ENCODE results near the gene ZNF200.
A peak's percentile ranks its signal among the peaks of the same experiment; 100 is the strongest.
"Not testable (repeated sequence)": the region's sequence is repeated elsewhere in the genome, so short reads cannot be mapped to it uniquely, and the experiment has no call there.

Gene ZNF200

DNA sequence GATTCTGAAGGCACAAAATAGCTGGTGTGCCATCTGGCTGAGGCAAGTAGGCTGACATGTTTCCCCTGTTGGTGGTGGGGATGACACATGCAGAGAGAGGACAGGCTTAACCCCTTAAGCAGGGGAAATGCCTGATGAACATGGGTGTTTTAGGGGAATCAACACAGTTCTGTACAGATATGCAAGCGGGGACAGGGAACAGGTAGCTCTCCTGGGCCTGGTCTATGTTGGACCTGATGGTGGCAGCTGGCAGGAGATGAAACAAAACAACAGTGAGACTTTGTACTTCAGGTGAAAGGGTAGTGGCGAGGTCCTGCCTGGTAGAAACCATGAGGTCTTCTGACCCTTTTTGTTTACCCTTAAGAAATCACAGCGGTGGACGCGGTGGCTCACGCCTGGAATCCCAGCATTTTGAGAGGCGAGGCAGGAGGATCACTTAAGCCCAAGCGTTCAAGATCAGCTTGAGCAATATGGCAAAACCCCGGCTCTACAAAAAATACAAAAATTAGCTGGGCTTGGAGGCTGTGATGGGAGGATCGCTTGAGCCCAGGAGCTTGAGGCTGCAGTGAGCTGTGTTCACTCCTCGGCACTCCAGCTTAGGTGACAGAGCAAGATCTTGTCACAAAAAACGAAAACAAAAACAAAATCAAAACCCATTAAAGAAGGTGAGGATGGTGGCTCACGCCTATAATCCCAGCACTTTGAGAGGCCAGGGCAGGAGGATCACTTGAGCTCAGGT, 36.5 kb downstream of the ZNF200 start:
- DNase-seq = no peak

- not testable (repeated sequence) for DNase-seq
These were observed 37.1 kb downstream of the ZNF200 start for GRCh38 chr16:3197694-3198333.

DNA sequence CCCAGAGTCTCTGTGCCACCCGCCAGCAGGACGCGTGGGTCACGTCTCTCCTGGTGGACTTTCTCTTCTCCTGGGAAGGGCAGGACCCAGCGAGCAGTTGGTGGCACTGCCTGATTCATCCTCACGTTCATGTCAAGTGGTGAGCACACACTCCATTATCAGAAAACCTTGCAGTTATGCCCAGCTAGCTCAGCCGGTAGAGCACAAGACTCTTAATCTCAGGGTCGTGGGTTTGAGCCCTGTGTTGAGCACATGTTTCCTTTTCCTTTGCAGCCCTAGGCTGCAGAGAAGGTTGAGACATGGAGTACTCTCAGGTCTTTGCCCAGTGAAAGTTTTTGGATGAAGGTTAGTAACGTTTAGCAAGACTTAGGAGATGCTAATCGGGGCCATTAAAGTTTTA, 39.0 kb downstream of the ZNF200 start:
- DNase-seq = no peak

DNA sequence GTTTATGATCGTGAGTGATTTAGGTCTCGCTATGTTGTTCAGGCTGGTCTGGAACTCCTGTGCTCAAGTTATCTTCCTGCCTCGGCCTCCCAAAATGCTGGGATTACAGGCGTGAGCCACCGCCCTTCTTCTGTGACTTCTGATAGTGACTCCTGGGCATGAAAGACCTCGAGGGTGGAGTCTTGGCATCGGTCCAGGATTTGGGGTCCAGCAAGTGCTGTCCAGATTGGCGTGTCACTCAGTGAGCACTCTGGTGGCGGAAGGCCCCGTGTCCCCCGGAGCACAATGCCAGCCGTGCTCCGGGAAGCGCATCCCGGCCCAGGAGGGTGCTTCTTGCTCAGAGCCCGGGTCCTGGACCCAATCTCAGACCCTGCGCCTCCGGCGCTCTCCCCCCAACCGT, 40.2 kb downstream of the ZNF200 start:
- no peak for DNase-seq

- DNase-seq = no peak
These were observed 41.4 kb downstream of the ZNF200 start for GRCh38 chr16:3193221-3194212.

DNA sequence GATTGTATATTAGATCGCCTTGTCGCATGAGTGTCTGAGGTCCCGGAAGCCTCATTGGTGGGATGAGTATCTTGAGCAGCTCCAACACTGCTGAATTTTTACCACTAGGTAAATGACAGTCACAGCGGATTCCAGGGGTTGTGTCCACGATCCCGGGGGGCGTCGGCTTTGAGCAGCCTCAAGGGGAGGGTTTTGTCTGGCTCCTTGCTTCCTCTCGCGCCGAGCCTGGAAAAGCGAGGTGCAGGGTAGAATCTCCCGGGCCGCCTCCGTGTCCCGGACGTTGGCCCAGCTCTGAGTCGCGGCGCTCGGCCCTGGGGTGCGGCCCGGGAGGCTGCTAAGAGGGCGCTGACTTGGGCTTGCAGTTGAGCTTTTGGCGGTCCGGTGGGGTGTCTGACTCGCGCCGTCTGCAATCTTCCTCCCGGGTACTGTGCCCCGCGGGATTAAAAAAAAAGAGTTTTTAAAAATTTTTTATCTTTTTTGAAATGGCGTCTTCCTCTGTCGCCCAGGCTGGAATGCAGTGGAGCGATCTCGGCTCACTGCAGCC, 42.4 kb downstream of the ZNF200 start:
- no peak for DNase-seq

DNA sequence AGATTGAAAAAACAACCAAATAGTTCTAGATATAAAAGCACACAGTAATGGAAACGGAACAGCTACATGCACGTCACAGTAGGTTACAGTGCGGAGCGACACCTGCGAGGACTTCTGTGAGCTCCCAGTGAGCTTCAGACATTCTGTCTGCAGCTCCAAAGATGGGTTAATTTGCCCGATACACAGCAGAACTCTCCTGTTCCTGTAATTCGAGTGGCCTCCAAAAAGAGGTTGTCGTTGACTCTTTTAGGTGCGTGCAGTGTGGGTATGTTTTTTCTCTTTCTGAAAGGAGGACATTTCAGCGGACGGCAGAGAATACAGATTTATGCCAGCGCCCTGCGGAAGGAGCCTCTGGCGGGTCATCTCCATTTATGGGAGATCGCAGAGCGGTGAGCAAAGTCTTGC, 44.0 kb downstream of the ZNF200 start:
- no peak for DNase-seq

GRCh38 chr16:3189869-3190268, 45.1 kb downstream of the ZNF200 start:
- no peak for DNase-seq

DNA sequence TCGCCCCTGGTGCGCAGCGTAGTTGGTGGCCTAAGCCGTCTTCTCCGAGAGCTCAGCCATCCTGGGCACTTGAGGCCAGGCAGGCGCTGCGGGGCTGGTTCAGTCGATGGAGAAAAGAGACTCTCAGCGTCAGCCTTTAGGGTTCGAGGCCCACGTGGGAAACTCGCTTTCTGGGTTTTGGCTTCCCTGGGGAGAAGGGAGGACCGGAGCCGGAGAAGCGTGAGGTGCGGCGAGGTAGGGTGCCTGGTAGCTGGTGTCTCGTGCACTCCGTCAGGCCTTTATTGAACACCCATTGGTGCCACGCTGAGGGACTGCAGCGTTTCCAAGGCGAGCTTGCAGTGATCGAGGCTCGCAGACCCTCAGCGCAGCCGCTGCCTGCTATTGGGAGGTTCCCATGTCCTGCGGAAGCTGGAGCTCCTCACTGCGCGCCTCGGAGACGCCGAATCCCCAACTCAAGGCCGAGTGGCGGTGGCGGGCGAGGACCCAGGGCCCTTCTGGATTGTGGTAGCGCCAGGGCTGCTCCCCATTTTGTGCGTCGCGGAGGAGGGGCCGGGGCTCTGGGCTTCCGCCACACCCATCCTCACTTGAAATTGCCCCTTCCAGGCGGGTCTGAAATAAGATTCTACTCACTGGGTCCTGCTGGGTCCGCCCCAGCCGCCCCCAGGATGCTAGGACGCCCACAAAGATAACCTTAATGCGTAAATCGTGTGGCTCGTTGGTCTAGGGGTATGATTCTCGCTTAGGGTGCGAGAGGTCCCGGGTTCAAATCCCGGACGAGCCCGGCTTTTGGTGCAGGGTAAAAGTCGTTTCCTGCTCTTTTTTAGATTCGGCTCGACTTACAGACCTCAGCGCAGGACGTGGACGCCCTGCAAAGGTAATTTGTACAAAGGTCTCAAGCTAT, 45.8 kb downstream of the ZNF200 start:
- peak in 2 of 3 donors; percentile 23 to 50 for DNase-seq

GRCh38 chr16:3188675-3188924, 46.4 kb downstream of the ZNF200 start:
- no peak for DNase-seq

DNA sequence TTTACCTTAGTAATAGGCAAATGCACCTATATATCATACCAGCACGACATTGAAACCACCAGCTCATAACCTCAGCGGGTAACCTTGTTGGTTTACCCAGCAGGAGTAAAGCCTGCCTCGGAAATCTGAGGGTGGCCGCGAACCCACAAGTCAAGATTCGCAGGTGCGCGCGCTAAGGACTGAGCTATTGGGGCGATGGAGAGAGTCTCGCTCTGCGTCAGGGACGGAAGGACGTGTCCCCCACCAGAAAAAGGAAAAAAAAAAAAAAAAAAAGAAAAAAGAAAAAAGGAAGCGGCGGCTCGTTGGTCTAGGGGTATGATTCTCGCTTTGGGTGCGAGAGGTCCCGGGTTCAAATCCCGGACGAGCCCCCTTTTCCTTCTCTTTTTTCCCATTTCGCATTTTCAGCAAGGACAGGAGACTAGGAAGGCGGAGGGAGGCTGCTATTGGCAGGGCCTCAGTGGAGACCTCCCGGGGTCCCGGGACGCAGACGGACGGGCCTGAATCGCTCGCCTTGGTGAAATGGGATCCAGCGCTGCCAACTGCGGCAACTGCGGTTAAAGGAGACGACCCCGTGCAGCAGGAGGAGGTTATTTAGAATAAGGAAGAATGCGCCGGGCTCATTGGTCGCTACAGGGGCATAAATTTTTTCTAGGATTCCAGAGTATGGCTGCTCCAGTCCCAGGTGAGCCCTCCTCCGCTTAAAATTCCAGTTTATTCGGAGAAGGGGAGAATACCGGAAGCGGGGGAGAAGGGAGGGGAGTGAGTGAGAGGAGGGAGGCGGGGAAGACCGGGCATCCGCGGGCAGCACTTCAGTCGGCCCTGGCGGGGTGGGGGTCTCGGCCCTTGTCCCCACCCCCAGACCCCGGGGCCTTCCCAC, 46.9 kb downstream of the ZNF200 start, which contains the start of gene OR1F1:
TSS of gene OR1F1 (plus strand) at position 407 of the 877 bp plus-strand sequence.
- DNase-seq = peak in 2 of 3 donors; percentile 19 to 26

DNA sequence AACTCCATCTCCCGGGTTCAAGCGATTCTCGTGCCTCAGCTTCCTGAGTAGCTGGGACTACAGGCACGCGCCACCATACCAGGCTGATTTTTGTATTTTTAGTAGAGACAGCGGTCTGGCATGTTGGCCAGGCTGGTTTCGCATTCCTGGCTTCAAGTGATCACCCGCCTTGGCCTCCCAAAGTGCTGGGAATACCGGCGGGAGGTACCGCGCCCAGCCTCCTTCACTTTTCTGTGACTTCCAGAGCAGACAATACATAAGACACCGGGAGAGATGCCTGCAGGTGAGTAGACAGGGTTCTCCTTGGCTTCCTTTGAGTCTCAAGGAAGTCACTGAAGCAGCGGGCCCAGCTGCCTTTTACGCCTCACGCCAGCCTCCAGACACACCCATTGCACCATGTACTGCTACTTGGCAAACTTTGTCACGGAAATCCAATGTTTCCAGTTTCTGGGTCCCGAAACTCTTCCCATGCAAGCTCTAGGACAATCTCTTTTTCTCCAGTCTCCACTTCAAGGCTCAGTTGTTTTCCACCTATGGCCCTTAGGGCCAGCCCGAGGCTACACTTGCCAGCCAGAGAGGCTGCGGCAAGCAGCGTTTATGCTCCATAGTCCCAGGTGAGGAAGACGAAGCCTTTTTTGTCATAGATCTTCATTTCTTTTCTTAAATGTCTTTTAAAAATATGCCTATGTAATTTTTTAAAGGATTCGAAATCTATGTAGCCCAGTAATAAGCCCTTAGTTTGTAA, 47.8 kb downstream of the ZNF200 start:
- no peak for DNase-seq

DNA sequence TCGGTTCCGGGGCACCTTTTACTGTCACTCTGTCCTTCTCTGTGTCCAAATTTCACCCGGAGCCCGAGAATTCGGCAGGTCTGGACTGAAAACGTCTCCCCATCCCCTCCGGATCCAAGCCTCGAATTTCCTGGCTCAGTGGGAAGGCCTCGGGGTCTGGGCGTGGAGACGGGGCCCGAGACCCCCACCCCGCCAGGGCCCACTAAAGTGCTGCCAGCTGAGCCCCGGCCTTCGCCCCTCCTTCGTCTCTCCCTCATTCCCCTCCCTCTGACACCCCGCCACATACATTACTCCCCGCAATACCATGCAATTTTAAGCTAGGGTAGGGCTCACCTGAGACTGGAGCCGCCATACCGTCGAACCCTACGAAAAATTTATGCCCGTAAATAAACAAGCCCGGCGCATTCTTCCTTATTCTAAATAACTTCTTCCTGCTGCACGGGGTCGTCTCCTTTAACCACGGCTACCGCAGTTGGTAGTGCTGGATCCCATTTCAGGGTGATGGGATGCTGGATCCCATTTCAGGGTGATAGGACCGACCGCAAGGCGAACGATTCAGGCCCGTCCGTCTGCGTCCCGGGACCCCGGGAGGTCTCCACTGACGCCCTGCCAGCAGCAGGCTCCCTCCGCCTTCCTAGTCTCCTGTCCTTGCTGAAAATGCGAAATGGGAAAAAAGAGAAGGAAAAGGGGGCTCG, 51.4 kb downstream of the ZNF200 start:
- no peak for DNase-seq

GRCh38 chr16:3182608-3183444, 52.1 kb downstream of the ZNF200 start:
- peak; percentile 50 to 65 (median 61) for DNase-seq

DNA sequence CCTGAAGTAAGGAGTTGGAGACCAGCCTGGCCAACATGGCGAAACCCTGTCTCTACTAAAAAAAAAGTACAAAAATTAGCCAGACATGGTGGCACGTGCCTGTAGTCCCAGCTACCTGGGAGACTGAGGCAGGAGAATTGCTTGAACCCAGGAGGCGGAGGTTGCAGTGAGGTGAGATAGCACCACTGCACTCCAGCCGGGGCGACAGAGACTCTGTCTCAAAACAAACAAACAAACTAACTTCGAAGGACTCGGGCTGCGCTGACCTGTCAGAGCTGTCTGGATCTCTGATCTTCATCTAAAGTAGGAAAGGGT, 52.7 kb downstream of the ZNF200 start:
- not testable (repeated sequence) for DNase-seq

DNA sequence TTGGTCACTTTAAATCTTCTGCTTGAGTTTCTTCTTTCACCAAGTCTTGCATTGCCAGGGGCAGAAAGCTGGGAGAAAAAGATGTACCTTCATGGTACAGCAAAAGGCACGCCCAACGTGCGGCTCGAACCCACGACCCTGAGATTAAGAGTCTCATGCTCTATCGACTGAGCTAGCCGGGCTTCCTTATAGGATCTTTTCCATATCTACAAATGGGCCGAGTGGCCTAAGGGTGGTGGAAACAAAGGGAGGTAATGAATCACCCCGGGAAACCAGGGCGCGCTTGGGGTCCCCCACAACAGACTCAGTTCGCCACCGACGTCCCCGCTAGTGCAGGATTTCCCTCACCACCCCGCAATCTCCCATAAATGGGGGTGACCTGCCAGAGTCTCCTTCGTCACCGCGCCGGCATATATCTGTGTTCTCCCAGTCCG, 54.5 kb downstream of the ZNF200 start:
- no peak for DNase-seq

- no peak for DNase-seq
These were observed 55.3 kb downstream of the ZNF200 start for GRCh38 chr16:3179651-3180050.

- DNase-seq = no peak
These were observed 59.5 kb downstream of the ZNF200 start for GRCh38 chr16:3175157-3176093.

Measured in suppressor macrophage treated with lipopolysaccharide for 1 hour (primary cell).